ENCODE measurements around the gene OCEL1.

DNA sequence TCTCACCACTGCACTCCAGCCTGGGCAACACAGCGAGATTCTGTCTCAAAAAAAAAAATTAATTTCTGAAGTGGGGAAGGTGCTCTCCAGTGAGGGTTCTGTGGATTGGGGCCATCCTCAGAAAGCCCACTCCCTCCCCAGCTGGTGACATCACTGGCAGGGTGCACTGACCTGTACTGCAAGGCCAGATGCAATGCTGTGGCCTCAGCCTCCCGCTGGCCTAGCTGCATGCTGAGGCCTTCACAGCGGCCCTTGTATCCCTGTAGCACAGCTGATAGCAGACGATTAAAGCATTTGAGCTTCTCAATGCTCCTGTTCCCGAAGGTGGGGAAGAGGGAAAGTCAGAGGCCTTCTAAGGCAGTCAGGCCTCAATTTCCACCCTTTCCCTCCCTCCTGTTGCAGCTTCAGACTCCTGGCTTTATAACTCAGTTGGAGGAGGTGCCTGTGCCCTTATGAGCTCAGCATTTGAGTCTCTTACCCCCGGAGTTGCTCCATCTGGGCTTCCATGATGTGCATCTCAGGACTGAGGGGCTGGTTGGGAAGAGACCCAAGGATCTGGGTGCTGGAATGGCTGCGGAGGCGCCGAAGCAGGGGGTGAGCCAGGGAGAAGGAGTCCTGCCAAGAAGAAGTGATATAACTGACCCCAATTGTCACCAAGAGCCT lies 33.2 kb downstream of the OCEL1 start:
- TF ChIP-seq POLR2A (IDR thresholded peaks at IDR 0.05; ENCODE audit: low read length), result no peak
- TF ChIP-seq HOXB13 (CRISPR knock-in tag; IDR thresholded peaks at IDR 0.05; ENCODE audit: low read depth), result no peak
- TF ChIP-seq, protein P1, sequence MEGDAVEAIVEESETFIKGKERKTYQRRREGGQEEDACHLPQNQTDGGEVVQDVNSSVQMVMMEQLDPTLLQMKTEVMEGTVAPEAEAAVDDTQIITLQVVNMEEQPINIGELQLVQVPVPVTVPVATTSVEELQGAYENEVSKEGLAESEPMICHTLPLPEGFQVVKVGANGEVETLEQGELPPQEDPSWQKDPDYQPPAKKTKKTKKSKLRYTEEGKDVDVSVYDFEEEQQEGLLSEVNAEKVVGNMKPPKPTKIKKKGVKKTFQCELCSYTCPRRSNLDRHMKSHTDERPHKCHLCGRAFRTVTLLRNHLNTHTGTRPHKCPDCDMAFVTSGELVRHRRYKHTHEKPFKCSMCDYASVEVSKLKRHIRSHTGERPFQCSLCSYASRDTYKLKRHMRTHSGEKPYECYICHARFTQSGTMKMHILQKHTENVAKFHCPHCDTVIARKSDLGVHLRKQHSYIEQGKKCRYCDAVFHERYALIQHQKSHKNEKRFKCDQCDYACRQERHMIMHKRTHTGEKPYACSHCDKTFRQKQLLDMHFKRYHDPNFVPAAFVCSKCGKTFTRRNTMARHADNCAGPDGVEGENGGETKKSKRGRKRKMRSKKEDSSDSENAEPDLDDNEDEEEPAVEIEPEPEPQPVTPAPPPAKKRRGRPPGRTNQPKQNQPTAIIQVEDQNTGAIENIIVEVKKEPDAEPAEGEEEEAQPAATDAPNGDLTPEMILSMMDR (IDR thresholded peaks at IDR 0.05), result no peak
- TF ChIP-seq JUN (IDR thresholded peaks at IDR 0.05), result no peak
- no peak for TF ChIP-seq MYC (IDR thresholded peaks at IDR 0.05; ENCODE audit: borderline replicate concordance, low read length)
- no peak for TF ChIP-seq BHLHE40 (IDR thresholded peaks at IDR 0.05; ENCODE audit: low read depth, low read length)
- TF ChIP-seq EP300 (IDR thresholded peaks at IDR 0.05), result no peak
- TF ChIP-seq, protein P2, sequence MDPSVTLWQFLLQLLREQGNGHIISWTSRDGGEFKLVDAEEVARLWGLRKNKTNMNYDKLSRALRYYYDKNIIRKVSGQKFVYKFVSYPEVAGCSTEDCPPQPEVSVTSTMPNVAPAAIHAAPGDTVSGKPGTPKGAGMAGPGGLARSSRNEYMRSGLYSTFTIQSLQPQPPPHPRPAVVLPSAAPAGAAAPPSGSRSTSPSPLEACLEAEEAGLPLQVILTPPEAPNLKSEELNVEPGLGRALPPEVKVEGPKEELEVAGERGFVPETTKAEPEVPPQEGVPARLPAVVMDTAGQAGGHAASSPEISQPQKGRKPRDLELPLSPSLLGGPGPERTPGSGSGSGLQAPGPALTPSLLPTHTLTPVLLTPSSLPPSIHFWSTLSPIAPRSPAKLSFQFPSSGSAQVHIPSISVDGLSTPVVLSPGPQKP (IDR thresholded peaks at IDR 0.05; ENCODE audit: low read depth, low read length), result no peak
- no peak for TF ChIP-seq PHF8 (IDR thresholded peaks at IDR 0.05; ENCODE audit: borderline replicate concordance, low read depth)
- no peak for TF ChIP-seq JUNB (IDR thresholded peaks at IDR 0.05)
- TF ChIP-seq, protein P3, sequence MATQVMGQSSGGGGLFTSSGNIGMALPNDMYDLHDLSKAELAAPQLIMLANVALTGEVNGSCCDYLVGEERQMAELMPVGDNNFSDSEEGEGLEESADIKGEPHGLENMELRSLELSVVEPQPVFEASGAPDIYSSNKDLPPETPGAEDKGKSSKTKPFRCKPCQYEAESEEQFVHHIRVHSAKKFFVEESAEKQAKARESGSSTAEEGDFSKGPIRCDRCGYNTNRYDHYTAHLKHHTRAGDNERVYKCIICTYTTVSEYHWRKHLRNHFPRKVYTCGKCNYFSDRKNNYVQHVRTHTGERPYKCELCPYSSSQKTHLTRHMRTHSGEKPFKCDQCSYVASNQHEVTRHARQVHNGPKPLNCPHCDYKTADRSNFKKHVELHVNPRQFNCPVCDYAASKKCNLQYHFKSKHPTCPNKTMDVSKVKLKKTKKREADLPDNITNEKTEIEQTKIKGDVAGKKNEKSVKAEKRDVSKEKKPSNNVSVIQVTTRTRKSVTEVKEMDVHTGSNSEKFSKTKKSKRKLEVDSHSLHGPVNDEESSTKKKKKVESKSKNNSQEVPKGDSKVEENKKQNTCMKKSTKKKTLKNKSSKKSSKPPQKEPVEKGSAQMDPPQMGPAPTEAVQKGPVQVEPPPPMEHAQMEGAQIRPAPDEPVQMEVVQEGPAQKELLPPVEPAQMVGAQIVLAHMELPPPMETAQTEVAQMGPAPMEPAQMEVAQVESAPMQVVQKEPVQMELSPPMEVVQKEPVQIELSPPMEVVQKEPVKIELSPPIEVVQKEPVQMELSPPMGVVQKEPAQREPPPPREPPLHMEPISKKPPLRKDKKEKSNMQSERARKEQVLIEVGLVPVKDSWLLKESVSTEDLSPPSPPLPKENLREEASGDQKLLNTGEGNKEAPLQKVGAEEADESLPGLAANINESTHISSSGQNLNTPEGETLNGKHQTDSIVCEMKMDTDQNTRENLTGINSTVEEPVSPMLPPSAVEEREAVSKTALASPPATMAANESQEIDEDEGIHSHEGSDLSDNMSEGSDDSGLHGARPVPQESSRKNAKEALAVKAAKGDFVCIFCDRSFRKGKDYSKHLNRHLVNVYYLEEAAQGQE (IDR thresholded peaks at IDR 0.05), result no peak
- TF ChIP-seq, protein P4, sequence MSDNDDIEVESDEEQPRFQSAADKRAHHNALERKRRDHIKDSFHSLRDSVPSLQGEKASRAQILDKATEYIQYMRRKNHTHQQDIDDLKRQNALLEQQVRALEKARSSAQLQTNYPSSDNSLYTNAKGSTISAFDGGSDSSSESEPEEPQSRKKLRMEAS (IDR thresholded peaks at IDR 0.05), result no peak
- no peak for TF ChIP-seq CHD2 (IDR thresholded peaks at IDR 0.05; ENCODE audit: low read length, partially characterized antibody)
